ENCODE data around the gene SOX8.
"Not testable (repeated sequence)": the region's sequence is repeated elsewhere in the genome, so short reads cannot be mapped to it uniquely, and the experiment has no call there.

Gene SOX8

DNA sequence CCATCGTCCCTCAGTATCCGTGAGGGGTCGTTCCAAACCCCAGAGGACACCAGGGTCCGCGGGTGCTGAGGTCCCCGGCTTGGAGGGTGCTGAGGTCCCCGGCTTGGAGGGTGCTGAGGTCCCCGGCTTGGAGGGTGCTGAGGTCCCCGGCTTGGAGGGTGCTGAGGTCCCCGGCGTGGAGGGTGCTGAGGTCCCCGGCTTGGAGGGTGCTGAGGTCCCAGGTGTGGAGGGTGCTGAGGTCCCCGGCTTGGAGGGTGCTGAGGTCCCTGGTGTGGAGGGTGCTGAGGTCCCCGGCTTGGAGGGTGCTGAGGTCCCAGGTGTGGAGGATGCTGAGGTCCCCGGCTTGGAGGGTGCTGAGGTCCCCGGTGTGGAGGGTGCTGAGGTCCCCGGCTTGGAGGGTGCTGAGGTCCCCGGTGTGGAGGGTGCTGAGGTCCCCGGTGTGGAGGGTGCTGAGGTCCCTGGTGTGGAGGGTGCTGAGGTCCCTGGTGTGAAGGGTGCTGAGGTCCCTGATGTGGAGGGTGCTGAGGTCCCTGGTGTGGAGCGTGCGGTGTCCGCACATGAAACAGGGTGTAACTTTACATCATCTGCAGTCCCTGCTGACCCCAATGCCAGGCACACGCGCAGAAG lies 43.7 kb downstream of the SOX8 start:
- not testable (repeated sequence) for DNase-seq (ENCODE audit: low read depth in 3 of 3)

GRCh38 chr16:1026057-1026783 lies 44.6 kb downstream of the SOX8 start:
- no peak for DNase-seq (ENCODE audit: low read depth in 3 of 3)

- DNase-seq (ENCODE audit: low read depth in 3 of 3) = no peak
Observed at GRCh38 chr16:1026784-1027500, 45.4 kb downstream of the SOX8 start.

GRCh38 chr16:1027501-1027815 lies 45.9 kb downstream of the SOX8 start:
- DNase-seq (ENCODE audit: low read depth in 3 of 3) = no peak

DNA sequence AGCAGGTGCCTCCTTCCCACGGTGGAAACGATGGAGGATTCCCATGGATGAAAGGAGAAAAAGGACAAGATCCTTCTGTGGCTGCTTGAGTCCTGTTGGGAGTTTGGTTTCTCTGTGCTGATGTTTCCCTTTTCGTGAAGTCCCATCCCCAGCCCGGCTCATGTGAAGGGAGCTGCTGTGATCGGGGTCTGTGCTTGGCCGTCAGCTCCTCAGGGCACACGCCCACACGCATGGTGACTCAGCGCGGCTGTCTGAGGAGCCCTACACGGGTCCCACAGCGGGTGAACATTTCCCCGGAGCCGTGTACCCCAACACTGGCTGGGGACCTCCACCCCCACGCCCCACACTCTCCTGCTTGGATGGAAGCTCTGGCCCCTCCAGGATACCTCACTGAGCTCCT lies 46.5 kb downstream of the SOX8 start:
- DNase-seq (ENCODE audit: low read depth in 3 of 3) = no peak

GRCh38 chr16:1028524-1029258 lies 47.1 kb downstream of the SOX8 start:
- no peak for DNase-seq (ENCODE audit: low read depth in 3 of 3)

DNA sequence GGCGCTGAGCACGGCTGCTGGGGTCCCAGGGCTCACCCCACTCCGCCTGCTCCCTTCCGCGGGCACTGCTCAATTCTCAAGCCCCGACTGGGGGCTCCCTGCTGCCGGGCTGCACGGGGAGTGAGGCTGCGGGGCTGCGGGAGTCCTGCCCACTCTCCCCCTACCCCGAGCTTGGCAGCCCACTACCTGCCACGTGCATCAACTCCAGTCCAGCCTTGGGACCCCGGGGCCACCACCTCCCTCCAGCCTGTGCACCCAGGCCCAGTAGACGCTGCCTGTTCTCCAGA lies 47.6 kb downstream of the SOX8 start:
- DNase-seq (ENCODE audit: low read depth in 3 of 3) = no peak

DNA sequence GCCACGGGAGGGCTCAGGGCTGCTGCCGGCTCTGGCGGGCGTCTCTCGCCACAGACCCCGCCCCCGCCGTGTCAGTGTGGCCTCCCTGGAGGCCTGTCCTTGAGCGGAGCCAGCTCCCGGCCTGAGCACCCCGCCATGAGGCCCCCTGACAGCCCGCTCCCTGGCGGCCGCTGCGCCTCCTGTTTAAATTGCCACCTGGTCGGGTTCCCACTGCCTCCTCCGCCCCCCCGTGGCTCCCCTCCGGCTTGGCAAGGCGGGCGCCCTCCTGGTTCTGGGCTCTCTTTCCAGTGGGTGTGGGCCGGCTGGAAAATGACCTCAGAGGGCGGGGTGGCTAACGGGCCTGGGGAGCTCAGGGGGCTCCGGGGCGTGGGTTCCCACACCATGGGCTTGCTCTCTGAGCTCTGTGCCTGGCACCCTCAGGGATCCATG lies 48.9 kb downstream of the SOX8 start:
- no peak for DNase-seq (ENCODE audit: low read depth in 3 of 3)

GRCh38 chr16:1031666-1032065 lies 50.1 kb downstream of the SOX8 start:
- no peak for DNase-seq (ENCODE audit: low read depth in 3 of 3)

DNA sequence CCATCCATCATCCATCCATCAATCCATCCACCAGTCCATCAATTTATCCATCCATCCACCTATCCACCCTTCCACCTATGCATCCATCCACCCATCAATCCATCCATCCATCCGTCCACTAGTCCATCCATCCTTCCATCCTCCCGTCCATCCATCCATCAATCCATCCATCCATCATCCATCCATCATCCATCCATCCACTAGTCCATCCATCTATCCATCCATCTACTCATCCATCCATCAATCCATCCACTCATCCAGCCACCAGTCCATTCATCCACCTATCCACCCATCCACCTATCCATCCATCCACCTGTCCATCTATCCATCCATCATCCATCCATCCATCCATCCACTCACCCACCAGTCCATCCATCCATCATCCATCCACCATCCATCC lies 51.0 kb downstream of the SOX8 start:
- DNase-seq (ENCODE audit: low read depth in 3 of 3) = no peak

- DNase-seq (ENCODE audit: low read depth in 3 of 3) = no peak
Observed at GRCh38 chr16:1033128-1033679, 51.6 kb downstream of the SOX8 start.

DNA sequence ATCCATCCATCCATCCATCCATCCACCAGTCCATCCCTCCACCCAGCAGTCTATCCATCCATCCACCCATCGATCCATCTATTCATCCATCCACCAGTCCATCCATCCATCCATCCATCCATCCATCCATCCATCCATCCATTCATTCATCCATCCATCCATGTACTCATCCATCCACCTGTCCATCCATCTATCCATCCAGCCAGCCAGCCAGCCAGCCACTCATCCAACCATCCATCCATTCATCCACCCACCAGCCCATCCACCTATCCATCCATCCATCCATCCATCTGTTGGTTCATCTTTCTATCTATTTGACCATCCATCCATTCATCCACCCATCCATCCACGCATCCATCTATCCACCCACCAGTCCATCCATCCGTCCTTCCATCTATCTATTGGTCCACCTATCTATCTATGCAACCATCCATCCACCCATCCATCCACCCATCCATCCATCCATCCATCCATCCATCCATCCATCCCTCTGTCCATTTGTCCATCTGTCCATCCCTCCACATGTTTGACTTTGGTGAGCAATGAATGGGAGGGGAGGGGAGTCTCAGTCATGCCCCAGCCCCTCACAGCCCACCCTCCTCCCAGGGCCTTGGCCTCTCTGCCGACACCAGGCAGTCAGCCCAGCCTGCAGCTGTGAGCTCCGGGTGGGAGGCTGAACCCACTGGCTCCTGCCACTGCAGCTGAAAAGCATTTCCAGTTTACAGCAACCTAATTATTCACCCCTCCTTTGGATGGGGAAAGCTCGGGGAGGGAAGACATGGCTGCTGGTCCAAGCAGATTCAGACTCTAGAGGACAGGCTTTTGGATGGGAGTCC lies 52.9 kb downstream of the SOX8 start:
- no peak for DNase-seq (ENCODE audit: low read depth in 3 of 3)

- DNase-seq (ENCODE audit: low read depth in 3 of 3) = no peak
Observed at GRCh38 chr16:1035066-1035415, 53.5 kb downstream of the SOX8 start.

- DNase-seq (ENCODE audit: low read depth in 3 of 3) = no peak
Observed at GRCh38 chr16:1036166-1036565, 54.6 kb downstream of the SOX8 start.
